NCI-H2196 (cell line): Measurements from ENCODE around the gene IFI27.
A peak's percentile ranks its signal among the peaks of the same experiment; 100 is the strongest.
"Not testable (repeated sequence)": the region's sequence is repeated elsewhere in the genome, so short reads cannot be mapped to it uniquely, and the experiment has no call there.

Source experiments
- DNase-seq: peaks from one replicate; lab custom pipeline; 2025; ENCODE audit not compliant: unreplicated experiment; lab: John Stamatoyannopoulos, UW

Gene IFI27

DNA sequence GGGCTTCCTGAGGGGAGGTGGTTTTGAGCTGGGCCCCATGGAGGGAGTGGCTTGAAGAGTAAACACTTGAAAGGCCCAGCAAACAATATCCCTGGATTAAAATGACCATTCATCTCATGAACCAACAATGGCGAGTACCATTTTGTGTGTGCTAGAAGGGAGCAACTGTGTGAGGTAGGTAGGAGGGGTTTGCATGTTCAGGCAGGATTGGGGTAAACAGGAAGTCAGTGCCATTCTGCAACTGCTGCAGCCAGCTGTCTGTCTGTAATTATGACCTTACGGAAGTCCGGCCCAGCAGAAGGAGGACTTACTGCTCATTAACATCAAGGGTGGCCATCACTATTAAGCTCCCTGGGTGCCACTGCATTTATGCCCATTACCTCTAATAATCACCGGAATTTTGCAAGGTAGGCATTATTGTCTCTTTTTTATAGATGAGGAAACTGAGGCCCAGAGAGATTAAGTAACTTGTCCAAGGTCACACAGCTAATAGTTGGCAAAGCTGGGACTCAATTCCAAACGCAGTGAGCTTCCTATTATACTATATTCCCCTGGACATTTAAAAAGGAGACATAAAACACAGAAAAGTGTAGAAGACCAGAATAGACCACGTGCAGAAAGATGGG is 35.5 kb downstream of the IFI27 start:
- peak; percentile 6 for DNase-seq

DNA sequence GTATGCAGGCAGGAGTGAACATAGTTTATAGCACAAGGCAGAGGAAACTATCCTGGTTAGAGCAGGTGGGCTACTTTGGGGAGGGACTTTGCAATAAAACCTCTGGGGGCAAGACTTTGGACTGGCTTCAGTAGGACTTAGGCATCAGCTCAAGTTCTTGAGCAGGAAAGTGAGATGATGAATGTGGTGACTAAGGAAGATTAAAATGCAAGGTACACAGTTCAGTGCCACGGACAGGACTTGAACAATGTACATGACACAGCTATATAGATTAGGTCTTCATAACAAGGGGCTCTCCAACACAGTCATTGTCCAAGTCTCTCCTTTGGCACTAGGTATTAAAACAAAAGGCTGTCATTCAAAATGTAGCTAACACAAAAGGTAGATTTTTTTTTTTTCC is 42.1 kb downstream of the IFI27 start:
- DNase-seq: no peak

DNA sequence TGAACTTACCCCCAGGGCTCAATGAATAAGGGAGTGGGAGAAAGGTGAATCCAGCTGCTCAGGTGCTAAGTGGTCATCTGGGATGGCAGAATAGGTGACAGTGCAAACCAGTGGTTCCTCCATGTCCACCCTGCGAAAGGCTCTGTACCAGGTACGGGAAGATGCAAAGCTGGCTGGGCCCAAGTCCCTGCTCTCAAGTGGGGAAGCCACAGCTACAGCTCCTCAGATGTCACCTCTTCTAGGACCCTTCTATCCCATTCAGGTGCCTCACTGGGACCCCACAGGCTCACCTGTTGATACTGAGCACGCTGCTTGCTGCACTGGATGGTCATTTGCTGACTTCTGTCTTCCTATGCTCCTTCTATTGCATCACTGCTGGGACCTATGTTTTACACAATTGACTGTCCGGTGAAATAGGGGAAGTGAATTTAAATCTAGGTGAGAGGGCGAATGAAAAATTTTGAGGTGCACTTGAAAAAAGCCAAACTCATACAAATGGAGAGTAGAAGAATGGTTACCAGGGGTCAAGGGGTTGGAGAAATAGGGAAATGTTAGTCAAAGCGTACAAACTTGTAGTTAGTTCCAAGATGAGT is 43.3 kb downstream of the IFI27 start:
- no peak for DNase-seq

GRCh38 chr14:94156143-94156542 is 45.6 kb downstream of the IFI27 start:
- not testable (repeated sequence) for DNase-seq

DNA sequence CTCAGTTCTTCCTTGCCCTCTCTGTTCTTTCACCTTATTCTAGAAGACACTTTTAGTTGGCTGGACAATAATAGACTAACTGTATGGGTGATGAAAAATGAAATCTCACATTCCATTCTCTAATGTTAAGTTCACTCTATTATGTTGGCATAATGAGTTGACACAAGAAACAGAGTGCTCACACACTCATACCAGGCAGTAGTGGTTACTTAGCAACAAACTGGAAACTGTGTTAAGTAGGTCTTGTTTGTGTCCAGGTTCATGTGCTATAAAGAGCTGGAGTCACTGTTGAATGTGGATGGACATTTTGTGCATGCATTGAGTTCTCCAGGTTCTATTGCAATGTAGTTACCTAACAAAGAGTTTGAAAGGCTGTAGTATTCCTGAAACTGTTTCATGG is 46.7 kb downstream of the IFI27 start:
- no peak for DNase-seq

DNA sequence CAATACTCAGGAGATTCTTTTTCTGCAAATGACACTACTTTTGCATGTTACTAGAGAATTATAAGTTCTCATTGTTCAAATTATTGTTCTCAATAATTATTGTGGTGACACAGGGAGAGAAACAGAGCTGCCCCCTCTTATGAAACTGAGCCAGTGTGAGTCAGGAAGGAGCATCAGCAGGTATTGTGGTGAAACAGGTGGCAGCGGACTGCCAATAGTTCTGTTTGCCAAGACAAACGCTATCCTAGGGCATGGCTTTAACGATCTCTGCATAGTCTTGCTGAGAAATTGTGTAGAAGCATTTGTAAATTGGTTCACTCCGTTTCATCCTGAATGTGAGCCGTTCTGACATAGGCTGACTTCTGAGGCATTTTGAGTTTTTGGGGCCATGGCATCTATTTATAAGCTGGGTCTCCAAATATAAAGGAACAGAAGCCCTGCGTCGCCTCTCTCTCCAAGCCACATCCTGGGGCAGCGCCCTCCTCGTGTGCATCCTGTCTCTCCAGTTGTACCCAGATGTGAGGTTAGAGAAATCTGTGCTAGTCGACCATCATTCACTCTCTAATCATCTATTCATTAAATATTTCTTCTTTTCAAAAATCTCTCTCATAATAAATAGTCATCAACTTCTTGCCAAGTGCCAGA is 47.8 kb downstream of the IFI27 start:
- no peak for DNase-seq

GRCh38 chr14:94161058-94161457 is 50.5 kb downstream of the IFI27 start:
- DNase-seq: no peak

DNA sequence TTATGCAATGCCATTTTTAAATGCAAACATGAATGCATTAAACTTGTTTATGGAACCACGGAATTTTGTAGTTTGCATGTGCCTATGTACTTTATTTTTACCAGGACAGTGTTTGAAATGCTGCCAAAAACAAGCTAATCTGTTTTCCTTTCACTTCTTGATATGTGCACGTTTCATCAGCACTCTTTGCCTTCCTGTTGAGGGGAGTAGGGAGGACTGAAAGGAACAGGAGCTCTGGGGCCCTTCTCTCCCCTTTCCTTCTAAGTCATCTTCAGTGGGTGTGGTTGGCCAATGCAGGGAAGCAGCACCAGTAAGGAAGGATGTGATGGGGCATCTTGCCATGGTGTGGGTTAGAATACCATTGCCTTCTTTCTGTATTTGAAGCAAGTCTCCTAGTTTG is 51.4 kb downstream of the IFI27 start:
- DNase-seq: no peak

DNA sequence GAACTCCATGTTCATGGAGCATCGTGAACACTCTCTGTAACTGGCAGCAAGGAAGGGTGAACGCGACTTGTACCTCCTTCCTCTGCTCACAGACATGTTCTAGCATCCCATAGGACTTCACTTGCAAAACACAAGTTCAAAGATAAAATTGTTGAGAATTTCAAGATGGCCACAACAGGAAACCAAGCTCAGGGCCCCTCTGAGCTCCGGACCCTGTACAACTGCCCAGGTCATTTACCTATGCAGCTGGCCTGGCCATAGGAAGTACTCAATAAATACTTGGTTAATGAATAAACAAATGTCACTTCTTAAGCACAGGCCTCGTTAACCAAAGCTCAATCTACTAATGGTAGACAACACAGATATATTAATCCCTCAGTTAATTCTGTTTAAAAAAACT is 51.9 kb downstream of the IFI27 start:
- DNase-seq: no peak

GRCh38 chr14:94163796-94164195 is 53.3 kb downstream of the IFI27 start:
- no peak for DNase-seq

DNA sequence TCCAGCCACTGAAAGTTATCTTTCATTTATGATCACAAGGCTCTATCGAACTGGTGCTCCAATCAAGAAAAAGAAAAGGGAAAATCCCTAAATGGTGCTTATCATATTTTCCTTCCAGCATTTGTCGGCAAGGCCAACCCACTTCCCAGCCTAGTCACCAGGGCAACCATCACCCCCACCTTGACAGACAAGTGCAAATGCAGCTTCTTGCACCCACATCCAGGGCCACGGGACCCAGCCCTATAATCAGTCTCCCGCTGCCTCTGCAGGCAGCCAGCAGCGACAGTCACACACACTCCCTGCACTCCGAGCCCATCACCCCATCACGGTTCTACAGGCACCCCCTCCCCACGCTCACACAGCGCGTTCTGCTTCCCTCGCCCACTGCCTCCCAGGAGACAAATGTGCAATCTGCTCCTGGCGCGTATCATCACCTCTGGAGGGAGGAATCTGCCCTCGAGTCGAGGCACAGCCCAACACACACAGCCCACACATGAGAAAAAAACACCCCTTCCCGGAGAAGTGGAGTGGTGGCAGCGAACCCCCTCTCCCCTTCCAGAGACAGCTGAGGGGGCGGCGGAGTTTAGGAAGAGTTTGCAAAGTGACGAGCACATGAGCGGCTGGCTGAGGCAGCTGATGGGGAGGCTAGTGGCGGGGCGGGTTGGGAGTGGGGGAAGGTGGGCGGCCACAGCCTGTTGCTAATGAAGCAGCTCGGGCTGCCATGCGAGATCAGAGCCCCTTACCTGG is 54.3 kb downstream of the IFI27 start:
- no peak for DNase-seq

DNA sequence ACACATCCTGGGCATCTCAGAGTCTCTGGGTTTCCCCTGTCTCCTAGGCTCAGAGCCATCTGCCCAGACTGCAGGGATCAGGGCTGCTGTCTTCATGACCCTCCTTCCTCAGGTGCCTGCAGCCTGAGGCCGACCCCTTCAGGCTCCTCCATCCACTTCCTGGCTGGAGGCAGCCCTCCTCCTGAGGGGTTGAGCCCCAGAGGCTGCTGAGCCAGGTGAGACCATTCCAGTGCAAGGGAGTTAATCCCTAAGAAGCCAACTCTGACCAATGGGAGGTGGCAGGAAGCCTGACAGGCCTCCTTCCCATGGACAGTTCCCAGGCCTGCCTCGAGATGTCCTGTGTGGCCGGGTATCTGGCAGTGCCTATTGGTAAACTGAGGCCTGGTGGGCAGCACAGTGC is 55.2 kb downstream of the IFI27 start:
- no peak for DNase-seq
